CD14-positive monocyte (primary cell): ENCODE data around the gene TM4SF1. TPM values are rescaled to one million over a fixed set of nuclear protein-coding genes. Genes with fewer than 3 reads are reported as not detected.

Experiments used
- DNase-seq, 3 donors: peaks; one replicate each; pipeline ENCODE4 v3.0.0-alpha.2; 2011 to 2022
- H2AFZ ChIP-seq: 2 replicates; pipeline ENCODE4 v1.6.0; 2012; ENCODE audit warnings: mild to moderate bottlenecking, low read depth, low read length, inconsistent platforms; ENCODE audit not compliant: insufficient read depth, poor library complexity, severe bottlenecking
- H3K27ac ChIP-seq, 2 donors: 1 replicate in 1 of 2; 2 replicates in 1 of 2; pipeline ENCODE4 v1.5.1; 2012 to 2013; ENCODE audit warnings: low read length in 2 of 2, control low read depth in 1 of 2, inconsistent platforms in 1 of 2, low read depth in 1 of 2, mild to moderate bottlenecking in 1 of 2
- H3K27me3 ChIP-seq, 2 donors: one replicate each; pipeline versions ENCODE4 v1.6.0 to v1.6.1; 2011 to 2013; ENCODE audit warnings: low read length in 2 of 2; ENCODE audit not compliant: control insufficient read depth in 2 of 2, insufficient read depth in 2 of 2
- H3K36me3 ChIP-seq, 2 donors: replicated peaks in 1 of 2; 1 replicate in 1 of 2; 2 replicates in 1 of 2; pipeline versions ENCODE4 v1.5.1 to v1.6.1; 2012 to 2013; ENCODE audit warnings: low read length in 2 of 2, control low read depth in 1 of 2, inconsistent platforms in 1 of 2, mild to moderate bottlenecking in 1 of 2; ENCODE audit not compliant: insufficient read depth in 2 of 2, control insufficient read depth in 1 of 2
- H3K4me1 ChIP-seq, 2 donors: 1 replicate in 1 of 2; 2 replicates in 1 of 2; pipeline versions ENCODE4 v1.5.1 to v1.6.1; 2012 to 2013; ENCODE audit warnings: low read length in 2 of 2, control low read depth in 1 of 2, inconsistent platforms in 1 of 2, mild to moderate bottlenecking in 1 of 2, moderate library complexity in 1 of 2; ENCODE audit not compliant: insufficient read depth in 2 of 2, control insufficient read depth in 1 of 2
- H3K4me2 ChIP-seq: replicated peaks from 2 replicates; pipeline ENCODE3; 2012; ENCODE audit warnings: low read length, moderate library complexity, mild to moderate bottlenecking; ENCODE audit not compliant: poor library complexity, severe bottlenecking; ENCODE audit errors: extremely low read depth
- H3K4me3 ChIP-seq, 3 experiments: fragments of 200-600 bp in 1 of 3; sonication (generic) in 1 of 3; replicated peaks in 1 of 3; 1 replicate in 2 of 3; 2 replicates in 1 of 3; pipeline ENCODE4 v1.5.1; 2011 to 2013; ENCODE audit warnings: low read length in 3 of 3, mild to moderate bottlenecking in 3 of 3, control low read depth in 2 of 3, low read depth in 2 of 3, inconsistent platforms in 1 of 3, moderate library complexity in 1 of 3
- H3K79me2 ChIP-seq: 2 replicates; pipeline ENCODE4 v1.6.0; 2012; ENCODE audit warnings: mild to moderate bottlenecking, control low read depth, inconsistent platforms, low read length, moderate library complexity; ENCODE audit not compliant: insufficient read depth
- H3K9ac ChIP-seq: 2 replicates; pipeline ENCODE4 v1.6.0; 2017; ENCODE audit warnings: low read length, mild to moderate bottlenecking; ENCODE audit not compliant: insufficient read depth, poor library complexity, severe bottlenecking
- H3K9me3 ChIP-seq, 2 donors: replicated peaks in 1 of 2; 1 replicate in 1 of 2; 2 replicates in 1 of 2; pipeline versions ENCODE4 v1.5.1 to v1.6.1; 2012 to 2013; ENCODE audit warnings: low read length in 2 of 2, control low read depth in 1 of 2; ENCODE audit not compliant: control insufficient read depth in 1 of 2, insufficient read depth in 1 of 2
- H4K20me1 ChIP-seq: 2 replicates; pipeline ENCODE4 v1.6.0; 2012; ENCODE audit warnings: mild to moderate bottlenecking, low read length, control low read depth, moderate library complexity; ENCODE audit not compliant: insufficient read depth
- H3K27ac Mint-ChIP-seq, 7 donors: one replicate each; pipeline ENCODE4 v1.8.0; 2020; ENCODE audit warnings: mild to moderate bottlenecking in 7 of 7, mixed read lengths in 7 of 7, moderate library complexity in 6 of 7, inconsistent platforms in 2 of 7
- H3K27me3 Mint-ChIP-seq, 3 donors: one replicate each; pipeline ENCODE4 v1.8.0; 2021 to 2022; ENCODE audit warnings: low read depth in 3 of 3, mild to moderate bottlenecking in 3 of 3, mixed read lengths in 3 of 3, moderate library complexity in 3 of 3, inconsistent platforms in 1 of 3
- H3K36me3 Mint-ChIP-seq, 2 donors: one replicate each; pipeline ENCODE4 v1.8.0; 2020; ENCODE audit warnings: mixed read lengths in 2 of 2, inconsistent platforms in 1 of 2, mild to moderate bottlenecking in 1 of 2
- H3K4me1 Mint-ChIP-seq: one replicate; pipeline ENCODE4 v1.8.0; 2020; ENCODE audit warnings: mild to moderate bottlenecking, mixed read lengths
- H3K4me3 Mint-ChIP-seq, 2 donors: one replicate each; pipeline ENCODE4 v1.8.0; 2020; ENCODE audit warnings: mild to moderate bottlenecking in 2 of 2, mixed read lengths in 2 of 2, moderate library complexity in 1 of 2
- H3K9me3 Mint-ChIP-seq, 7 donors: one replicate each; pipeline ENCODE4 v1.8.0; 2020 to 2022; ENCODE audit warnings: mixed read lengths in 7 of 7, mild to moderate bottlenecking in 6 of 7, moderate library complexity in 6 of 7, inconsistent platforms in 2 of 7
- CTCF ChIP-seq: fragments of 200-600 bp; IDR thresholded peaks from one replicate; pipeline ENCODE4 v1.8.0; 2022; ENCODE audit warnings: antibody characterized with exemption, mild to moderate bottlenecking
- WGBS: methylation state at CpG from one replicate; pipeline ENCODE4 v1.1.5; 2013; ENCODE audit warnings: missing lambda C conversion rate; ENCODE audit not compliant: insufficient coverage; 5-methylcytosine and 5-hydroxymethylcytosine counted together
- intact Hi-C, 2 donors: fragments of 100-400 bp; cut with micrococcal nuclease; formaldehyde crosslinking; loops; one replicate each; pipeline versions ENCODE4 v1.15.0 to v1.15.1; 2023
- polyA plus RNA-seq, 3 donors: library from polyadenylated mRNA; depleted of rRNA in 1 of 3; unstranded in 2 of 3; stranded (reverse) in 1 of 3; fragments of 300-500 nt in 2 of 3; fragments of >200 nt in 1 of 3; fragmentation: Illumina TruSeq in 2 of 3; gene quantifications; 1 replicate in 2 of 3; 2 replicates in 1 of 3; pipeline ENCODE4 v1.2.3, GENCODE V29; 2012 to 2021

TM4SF1 gene
- polyA plus RNA-seq, 3 donors = not detected

- no peaks in the 10 kb centered on the region for H3K4me1 Mint-ChIP-seq
- H3K4me1 ChIP-seq = no peaks in the 10 kb centered on the region
- WGBS = no CpG with 5 or more reads among the region's 2 CpGs
- H3K36me3 ChIP-seq = no peaks in the 10 kb centered on the region
- H3K36me3 Mint-ChIP-seq = no peaks in the 10 kb centered on the region
- H3K4me3 ChIP-seq = no peak overlapping the region
- no peaks in the 10 kb centered on the region for H3K9me3 ChIP-seq
- H3K27me3 Mint-ChIP-seq = peaks cover 0 to 1% (median 0%) of the 10 kb centered on the region in 3 donors
- no peak overlapping the region for H3K9ac ChIP-seq
- no peak for DNase-seq
- H3K4me3 Mint-ChIP-seq = no peak overlapping the region
- no peaks in the 10 kb centered on the region for H3K79me2 ChIP-seq
- TF ChIP-seq CTCF = no peak
- H3K27ac Mint-ChIP-seq = no peak overlapping the region
- no peaks in the 10 kb centered on the region for H3K9me3 Mint-ChIP-seq
- no peaks in the 10 kb centered on the region for H4K20me1 ChIP-seq
- H3K27ac ChIP-seq = no peak overlapping the region
- no peak overlapping the region for H2AFZ ChIP-seq
- H3K27me3 ChIP-seq = no peaks in the 10 kb centered on the region
- no peak overlapping the region for H3K4me2 ChIP-seq
- intact Hi-C loops = no loop called here
Measured at GRCh38 chr3:149331396-149331795, 46.1 kb downstream of the TM4SF1 start.

- Mint-ChIP-seq H3K27ac (no peak overlapping the region), H3K27me3 (peaks cover 0 to 1% (median 0%) of the 10 kb centered on the region in 3 donors), H3K4me3 (no peak overlapping the region), H3K4me1 (no peaks in the 10 kb centered on the region), H3K36me3 (no peaks in the 10 kb centered on the region), H3K9me3 (no peaks in the 10 kb centered on the region)
- H3K79me2 ChIP-seq = no peaks in the 10 kb centered on the region
- no peaks in the 10 kb centered on the region for H3K36me3 ChIP-seq
- no peaks in the 10 kb centered on the region for H4K20me1 ChIP-seq
- H3K4me2 ChIP-seq = no peak overlapping the region
- H3K27ac ChIP-seq = no peak overlapping the region
- no peak overlapping the region for H2AFZ ChIP-seq
- no peaks in the 10 kb centered on the region for H3K27me3 ChIP-seq
- no peak for TF ChIP-seq CTCF
- no peak for DNase-seq
- intact Hi-C loops = no loop called here
- H3K4me3 ChIP-seq = no peak overlapping the region
- no CpG with 5 or more reads among the region's 2 CpGs for WGBS
- H3K9me3 ChIP-seq = no peaks in the 10 kb centered on the region
- H3K4me1 ChIP-seq = no peaks in the 10 kb centered on the region
- no peak overlapping the region for H3K9ac ChIP-seq
Measured at GRCh38 chr3:149330609-149331331, 46.7 kb downstream of the TM4SF1 start.
